ENCODE measurements around the gene CCDC39.

GRCh38 chr3:180571831-180572598, 107.3 kb downstream of the CCDC39 start:
- TF ChIP-seq, protein P1, sequence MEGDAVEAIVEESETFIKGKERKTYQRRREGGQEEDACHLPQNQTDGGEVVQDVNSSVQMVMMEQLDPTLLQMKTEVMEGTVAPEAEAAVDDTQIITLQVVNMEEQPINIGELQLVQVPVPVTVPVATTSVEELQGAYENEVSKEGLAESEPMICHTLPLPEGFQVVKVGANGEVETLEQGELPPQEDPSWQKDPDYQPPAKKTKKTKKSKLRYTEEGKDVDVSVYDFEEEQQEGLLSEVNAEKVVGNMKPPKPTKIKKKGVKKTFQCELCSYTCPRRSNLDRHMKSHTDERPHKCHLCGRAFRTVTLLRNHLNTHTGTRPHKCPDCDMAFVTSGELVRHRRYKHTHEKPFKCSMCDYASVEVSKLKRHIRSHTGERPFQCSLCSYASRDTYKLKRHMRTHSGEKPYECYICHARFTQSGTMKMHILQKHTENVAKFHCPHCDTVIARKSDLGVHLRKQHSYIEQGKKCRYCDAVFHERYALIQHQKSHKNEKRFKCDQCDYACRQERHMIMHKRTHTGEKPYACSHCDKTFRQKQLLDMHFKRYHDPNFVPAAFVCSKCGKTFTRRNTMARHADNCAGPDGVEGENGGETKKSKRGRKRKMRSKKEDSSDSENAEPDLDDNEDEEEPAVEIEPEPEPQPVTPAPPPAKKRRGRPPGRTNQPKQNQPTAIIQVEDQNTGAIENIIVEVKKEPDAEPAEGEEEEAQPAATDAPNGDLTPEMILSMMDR (IDR thresholded peaks at IDR 0.05; ENCODE audit: low read length): no peak
- TF ChIP-seq EZH2 (IDR thresholded peaks at IDR 0.05; ENCODE audit: borderline replicate concordance, low read length): no peak
